ENCODE data around the gene TRIM28.
"Not testable (repeated sequence)": the region's sequence is repeated elsewhere in the genome, so short reads cannot be mapped to it uniquely, and the experiment has no call there.

Gene TRIM28

GRCh38 chr19:58519355-58520256 lies 24.3 kb upstream of the TRIM28 start, which contains the start of gene ZBTB45:
TSS of gene ZBTB45 (minus strand) at chr19:58519810. CDS start at chr19:58517673, 2,137 bp downstream.
- DNase-seq: peak; percentile 94

GRCh38 chr19:58520257-58520599 lies 23.6 kb upstream of the TRIM28 start:
- no peak for DNase-seq

DNA sequence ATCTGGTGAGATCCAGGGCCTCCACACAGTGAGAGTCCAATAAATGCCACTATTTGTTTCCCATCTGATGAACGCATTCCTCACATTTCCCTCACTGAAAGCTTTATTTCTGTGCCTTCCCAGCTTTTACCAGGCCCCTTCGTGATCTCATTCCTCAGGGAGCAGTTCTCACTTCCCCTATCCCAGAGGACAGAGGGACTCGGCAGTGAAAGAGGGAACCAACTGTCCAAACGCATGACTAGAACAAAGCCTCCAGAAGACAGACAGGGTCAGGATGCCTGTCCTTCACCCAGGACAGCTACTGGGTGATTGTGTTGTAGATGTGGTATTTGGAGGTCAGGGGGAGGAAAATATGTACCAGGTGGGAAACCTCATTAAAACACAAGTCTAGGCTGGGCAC lies 22.2 kb upstream of the TRIM28 start:
- DNase-seq: no peak

- no peak for DNase-seq
These were observed 21.2 kb upstream of the TRIM28 start for GRCh38 chr19:58522709-58523108.

GRCh38 chr19:58529405-58529804 lies 14.5 kb upstream of the TRIM28 start:
- DNase-seq: no peak

DNA sequence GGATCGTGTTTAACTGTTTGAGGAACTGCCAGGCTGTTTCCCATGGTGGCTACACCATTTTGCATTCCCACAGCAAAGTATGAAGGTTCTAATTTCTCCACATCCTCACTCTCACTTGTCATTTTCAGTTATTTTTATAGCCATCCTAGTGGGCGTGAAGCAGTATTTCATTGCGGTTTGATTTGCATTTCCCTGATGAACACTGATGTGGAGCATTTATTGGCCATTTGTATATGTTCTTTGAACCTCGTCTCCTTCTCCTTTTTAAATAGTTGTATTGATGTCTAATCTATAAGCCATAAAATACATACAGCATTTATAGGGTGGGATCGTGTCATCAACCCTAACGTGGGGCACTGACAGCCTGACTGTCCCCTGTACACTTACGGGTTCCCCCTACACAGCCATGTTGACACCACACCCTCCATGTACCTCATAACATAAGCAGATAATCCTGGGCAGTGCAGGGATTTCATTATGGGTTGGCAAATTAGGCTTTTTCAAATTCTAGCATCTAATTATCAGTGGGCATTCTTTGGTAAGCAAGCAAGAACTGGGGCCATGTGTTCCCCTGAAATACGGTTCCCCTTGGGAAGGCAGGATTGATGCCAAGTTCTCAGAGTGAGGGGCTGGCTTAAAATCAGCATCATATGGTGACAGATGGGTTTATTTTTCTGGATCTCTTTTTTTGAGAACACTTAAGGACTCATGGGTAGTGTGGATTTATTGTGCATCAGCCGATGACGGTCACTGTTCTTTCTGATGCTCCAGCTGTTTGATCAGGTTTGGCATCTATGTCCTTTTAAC lies 12.6 kb upstream of the TRIM28 start:
- DNase-seq: no peak

DNA sequence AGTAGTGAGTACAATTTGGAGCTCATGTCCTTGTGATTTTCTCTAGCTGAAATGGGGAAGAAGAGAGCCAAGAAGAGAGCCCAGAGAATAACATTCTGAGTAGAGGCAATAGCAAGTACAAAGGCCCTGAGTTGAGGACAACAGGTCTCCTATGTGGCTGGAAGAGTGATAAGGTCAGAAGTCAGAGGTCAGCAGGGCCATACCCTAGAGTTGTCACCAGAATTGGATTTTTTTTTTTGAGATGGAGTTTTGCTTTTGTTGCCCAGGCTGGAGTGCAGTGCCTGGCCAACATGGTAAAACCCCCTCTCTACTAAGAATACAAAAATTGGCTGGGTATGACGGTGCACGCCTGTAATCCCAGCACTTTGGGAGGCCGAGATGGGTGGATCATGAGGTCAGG lies 8.0 kb upstream of the TRIM28 start:
- DNase-seq: no peak

DNA sequence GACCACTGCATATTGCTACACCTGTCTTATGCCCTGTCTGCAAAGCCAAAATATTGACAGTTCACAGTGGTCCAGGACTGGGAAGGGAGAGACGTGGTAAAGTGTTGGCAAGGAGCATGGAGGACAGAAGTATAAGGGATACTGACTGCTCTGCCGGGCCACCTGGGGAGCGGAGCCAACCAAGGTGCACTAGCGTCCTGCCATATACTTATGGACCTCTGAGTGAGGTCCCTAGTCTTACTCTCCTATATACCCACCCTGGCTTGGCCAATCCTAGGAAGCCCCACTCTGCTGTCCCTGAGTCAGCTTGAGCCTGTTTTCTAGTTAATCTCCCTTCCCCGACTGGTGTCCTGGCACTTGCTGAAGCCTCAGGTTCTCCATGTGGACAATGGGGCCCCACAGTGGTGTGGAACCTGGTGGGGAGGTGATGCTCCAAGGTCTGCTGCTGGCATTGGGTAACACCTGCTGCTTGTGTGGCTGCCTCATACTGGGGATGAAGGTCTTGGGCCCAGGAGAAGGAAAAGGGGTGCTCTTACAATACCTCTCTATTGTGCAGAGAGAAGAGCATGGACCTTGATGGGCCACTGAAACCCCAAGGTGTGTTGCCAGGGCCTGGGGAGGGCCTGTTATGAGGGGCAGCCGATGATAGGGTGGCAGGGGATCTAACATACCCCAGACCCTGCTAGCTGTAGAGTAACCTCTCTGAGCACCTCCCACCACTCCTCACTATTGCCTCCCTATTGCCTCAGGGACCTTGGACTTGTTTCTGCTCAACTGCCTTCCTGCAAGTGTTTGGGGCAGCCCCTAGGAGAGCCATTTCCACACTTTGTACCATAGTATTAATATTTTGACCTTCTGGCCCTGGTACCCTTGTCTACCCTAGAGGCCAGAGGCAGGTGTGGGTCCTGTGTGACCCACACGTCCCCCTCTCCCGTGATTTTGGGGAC lies 6.7 kb upstream of the TRIM28 start:
- DNase-seq: no peak

DNA sequence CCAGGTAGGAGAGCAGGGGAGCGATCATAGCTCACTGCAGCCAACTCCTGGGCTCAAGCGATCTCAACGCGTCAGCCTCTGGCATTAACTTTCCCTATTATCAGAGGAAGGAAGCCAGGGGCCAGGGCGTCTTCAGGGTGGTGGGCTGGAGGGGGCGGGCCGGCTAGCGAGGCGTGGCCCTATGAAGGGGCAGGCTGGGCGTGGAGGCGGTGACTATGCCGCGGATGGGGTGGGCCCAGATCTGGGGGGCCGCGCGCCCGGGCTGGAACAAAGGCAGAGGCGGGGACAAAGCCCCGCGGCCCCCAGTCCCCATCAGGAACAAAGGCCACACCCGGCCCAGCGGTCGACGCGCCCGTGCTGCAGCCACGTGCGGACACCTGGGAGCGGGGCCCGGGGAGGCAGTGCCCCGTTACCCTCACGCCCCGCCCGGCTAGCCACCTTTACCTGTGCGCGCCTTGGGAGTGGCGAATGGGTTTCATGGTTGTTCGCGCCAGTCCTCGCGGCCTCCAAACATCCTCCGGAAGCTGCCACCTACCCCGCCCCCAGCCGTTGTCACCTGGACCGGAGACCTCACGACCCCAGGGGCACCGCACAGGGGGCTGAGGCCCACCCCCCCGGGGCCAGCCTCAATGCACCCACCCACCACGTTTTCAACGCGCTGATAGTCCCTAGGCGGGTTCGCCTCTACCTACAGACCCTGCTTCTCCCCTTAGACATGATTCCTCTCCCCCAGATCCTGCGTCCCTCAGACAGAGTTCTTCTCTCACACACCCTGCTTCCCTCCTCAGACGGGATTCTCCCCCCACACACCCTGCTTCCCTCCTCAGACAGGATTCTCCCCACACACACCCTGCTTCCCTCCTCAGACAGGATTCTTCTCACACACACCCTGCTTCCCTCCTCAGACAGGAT lies 5.4 kb upstream of the TRIM28 start:
- DNase-seq: peak; percentile 50

- DNase-seq: not testable (repeated sequence)
These were observed 4.7 kb upstream of the TRIM28 start for GRCh38 chr19:58539169-58539559.

GRCh38 chr19:58542641-58543372 lies 1.1 kb upstream of the TRIM28 start:
- not testable (repeated sequence) for DNase-seq

DNA sequence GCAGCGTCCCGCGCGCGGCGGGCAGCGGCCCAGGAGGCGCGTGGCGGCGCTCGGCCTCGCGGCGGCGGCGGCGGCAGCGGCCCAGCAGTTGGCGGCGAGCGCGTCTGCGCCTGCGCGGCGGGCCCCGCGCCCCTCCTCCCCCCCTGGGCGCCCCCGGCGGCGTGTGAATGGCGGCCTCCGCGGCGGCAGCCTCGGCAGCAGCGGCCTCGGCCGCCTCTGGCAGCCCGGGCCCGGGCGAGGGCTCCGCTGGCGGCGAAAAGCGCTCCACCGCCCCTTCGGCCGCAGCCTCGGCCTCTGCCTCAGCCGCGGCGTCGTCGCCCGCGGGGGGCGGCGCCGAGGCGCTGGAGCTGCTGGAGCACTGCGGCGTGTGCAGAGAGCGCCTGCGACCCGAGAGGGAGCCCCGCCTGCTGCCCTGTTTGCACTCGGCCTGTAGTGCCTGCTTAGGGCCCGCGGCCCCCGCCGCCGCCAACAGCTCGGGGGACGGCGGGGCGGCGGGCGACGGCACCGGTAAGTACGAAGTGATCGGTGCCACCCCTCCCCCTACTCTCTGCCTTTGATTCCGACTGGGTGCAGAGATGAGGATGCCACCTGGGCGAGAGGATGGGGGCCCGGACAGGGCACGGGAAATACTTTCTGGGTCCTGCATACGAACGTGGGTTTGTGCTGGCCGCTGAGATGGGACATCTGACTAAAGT lies 874 bp downstream of the TRIM28 start:
- DNase-seq: peak; percentile 84

DNA sequence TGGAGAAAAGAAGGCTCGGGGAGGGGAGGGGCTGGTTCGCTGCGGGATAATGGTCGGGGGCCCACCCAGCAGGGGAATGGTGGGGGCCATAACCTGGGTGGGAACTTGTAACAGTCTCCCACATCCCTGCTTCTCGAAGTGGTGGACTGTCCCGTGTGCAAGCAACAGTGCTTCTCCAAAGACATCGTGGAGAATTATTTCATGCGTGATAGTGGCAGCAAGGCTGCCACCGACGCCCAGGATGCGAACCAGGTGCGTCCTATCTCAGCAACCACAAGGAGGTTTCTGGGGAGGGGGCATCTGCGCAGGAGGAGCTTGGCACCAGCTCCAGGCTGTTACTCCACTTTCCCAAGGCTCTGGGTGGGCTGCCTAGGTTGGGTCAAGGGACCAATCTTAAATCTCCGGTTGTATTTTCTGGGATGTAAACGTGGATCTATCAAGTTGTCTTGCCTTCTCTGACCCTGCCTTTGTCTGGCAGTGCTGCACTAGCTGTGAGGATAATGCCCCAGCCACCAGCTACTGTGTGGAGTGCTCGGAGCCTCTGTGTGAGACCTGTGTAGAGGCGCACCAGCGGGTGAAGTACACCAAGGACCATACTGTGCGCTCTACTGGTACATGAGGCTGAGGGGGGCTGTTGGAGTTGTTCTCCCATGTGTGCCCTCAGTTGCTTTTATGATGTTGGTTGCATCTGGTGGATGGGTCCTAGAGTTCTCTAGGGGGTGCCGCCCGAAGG lies 1.6 kb downstream of the TRIM28 start:
- no peak for DNase-seq

GRCh38 chr19:58546019-58546530 lies 2.2 kb downstream of the TRIM28 start:
- no peak for DNase-seq

DNA sequence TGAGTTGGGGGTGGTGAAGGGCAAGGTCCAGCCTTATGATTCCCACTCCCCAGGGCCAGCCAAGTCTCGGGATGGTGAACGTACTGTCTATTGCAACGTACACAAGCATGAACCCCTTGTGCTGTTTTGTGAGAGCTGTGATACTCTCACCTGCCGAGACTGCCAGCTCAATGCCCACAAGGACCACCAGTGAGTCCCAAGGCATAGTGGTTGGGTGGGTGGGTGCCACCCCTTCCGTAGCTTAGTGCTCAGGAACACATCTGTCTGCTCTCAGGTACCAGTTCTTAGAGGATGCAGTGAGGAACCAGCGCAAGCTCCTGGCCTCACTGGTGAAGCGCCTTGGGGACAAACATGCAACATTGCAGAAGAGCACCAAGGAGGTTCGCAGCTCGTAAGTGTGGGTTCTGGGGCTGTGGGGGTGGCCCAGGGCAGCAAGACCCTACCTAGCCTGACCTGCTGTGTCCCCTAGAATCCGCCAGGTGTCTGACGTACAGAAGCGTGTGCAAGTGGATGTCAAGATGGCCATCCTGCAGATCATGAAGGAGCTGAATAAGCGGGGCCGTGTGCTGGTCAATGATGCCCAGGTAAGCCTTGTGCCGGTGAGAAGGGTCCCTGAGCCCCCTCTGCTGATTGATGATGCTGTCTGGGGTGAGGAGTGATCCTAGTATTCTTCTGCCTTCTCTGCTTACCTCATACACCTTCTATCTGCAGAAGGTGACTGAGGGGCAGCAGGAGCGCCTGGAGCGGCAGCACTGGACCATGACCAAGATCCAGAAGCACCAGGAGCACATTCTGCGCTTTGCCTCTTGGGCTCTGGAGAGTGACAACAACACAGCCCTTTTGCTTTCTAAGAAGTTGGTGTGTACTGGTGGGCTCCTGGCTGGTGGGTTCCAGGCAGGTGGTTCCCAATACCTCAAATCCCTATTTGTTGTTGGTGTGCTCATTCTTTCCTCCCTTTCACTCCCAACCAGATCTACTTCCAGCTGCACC lies 3.8 kb downstream of the TRIM28 start:
- no peak for DNase-seq

DNA sequence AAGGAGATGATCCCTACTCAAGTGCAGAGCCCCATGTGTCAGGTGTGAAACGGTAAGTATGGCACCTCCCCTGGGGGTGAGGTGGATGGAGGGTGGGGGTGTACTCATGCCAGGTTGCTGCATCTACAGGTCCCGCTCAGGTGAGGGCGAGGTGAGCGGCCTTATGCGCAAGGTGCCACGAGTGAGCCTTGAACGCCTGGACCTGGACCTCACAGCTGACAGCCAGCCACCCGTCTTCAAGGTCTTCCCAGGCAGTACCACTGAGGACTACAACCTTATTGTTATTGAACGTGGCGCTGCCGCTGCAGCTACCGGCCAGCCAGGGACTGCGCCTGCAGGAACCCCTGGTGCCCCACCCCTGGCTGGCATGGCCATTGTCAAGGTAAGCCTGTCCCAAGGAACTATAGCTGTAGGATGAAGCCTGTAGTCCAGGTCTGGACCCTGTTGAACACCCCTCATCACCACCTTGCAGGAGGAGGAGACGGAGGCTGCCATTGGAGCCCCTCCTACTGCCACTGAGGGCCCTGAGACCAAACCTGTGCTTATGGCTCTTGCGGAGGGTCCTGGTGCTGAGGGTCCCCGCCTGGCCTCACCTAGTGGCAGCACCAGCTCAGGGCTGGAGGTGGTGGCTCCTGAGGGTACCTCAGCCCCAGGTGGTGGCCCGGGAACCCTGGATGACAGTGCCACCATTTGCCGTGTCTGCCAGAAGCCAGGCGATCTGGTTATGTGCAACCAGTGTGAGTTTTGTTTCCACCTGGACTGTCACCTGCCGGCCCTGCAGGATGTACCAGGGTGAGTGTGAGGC lies 5.2 kb downstream of the TRIM28 start:
- DNase-seq: no peak

GRCh38 chr19:58549664-58550361 lies 5.9 kb downstream of the TRIM28 start:
- no peak for DNase-seq

Measured in CD4-positive, alpha-beta T cell treated with Interleukin-21 for 1 hour (primary cell).